DMS79 (cell line): ENCODE results near the gene CABS1.

Source experiments
- DNase-seq: peaks from one replicate; lab custom pipeline; 2025; lab: John Stamatoyannopoulos, UW

Gene CABS1

GRCh38 chr4:70382691-70383181 lies 48.0 kb downstream of the CABS1 start, which contains the start of gene SMR3B:
SMR3B (plus strand) TSS chr4:70383131; CDS start chr4:70384511, 1,380 bp downstream.
- DNase-seq = no peak
